ENCODE data around the gene ACSS2.
"Not testable (repeated sequence)": the region's sequence is repeated elsewhere in the genome, so short reads cannot be mapped to it uniquely, and the experiment has no call there.

The ACSS2 gene

DNA sequence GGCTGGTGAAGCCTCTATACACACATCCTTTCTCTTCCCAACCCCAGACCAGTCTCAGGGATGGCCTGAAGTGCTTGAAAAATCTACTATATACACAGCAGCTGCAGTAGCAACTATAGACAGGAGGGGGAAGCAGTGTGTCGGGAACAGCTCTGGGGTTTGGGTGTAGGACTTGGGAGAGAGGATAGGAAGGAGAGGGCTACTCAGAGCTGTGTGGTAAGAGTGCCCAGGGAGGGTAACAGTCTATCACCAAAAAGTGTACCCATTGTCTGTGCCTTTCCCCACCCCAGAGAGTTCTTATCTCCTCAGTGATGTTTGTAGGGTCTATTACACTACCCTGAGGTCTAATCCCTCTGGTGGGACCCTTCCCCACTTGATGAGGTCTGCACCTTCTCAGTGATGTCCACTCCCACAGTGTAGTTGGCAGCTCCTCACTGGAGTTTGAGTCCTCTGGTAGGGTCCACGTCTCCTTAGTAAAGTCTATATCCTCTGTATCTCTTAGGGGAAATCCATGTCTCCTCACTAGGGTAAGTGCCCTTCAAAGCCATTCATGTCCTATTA lies 2.2 kb upstream of the ACSS2 start:
- DNase-seq (ENCODE audit: low spot score) = peak; percentile 88

DNA sequence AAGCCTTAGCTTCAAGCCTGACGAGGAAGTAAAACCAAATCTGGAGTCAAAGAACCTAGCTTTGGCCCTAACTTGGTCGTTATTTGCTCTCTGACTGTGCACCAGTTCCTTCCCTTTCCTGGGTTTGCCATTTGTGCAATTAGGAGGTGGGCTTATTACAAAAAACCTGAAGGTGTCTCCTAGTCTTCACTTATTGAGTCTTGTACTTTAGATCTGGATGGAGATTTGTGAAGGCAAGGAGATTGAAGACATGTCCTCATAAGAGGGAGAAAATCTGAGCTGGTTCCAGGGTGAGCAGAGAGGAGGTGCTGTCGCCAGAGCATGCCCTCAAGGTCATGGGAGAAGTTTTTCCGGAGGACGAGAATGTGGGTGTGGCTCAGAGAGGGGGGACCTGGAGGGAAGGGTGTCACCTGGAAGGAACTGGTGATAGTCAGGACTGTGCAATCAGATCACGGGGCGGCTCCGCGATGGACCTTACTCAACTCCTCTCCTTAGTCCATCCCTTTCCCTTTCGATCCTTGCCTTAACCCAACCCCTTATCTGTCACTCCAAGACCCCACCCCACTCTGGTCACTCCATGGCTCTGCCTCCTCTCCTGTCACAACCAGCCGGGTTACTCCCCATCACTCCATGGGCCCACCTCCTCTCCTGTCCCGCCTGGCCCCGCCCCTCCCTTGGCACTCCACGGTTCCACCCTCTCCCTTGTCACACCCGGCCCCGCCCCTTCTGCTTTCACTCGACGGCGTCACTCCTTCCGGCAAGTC lies 588 bp upstream of the ACSS2 start:
- DNase-seq (ENCODE audit: low spot score) = no peak

DNA sequence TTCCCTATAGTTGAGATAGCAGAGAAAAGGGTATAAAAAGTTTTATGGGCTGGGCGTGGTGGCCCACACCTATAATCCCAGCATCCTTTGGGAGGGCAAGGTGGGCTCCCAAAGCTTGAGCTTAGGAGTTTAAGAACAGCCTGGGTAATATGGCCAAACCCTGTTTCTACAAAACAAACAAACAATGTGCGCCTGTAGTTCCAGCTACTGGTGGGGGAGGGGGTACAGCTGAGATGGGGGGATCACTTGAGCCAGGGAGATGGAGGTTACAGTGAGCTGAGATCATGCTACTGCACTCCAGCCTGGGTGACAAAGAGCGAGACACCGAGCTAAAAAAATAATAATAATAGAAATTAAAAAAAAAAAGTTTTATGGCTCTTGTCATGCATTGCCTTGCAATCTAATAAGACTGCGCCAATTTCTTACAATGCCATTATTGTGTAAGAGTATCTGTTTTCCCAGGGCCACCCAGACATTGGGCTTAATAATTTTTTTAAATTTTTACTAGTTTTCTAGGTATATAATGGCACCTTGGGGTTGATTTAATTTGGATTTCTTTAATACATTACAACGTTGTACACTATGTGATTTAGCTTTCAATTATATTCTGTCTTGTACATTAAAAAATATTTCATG lies 3.9 kb downstream of the ACSS2 start:
- no peak for DNase-seq (ENCODE audit: low spot score)

DNA sequence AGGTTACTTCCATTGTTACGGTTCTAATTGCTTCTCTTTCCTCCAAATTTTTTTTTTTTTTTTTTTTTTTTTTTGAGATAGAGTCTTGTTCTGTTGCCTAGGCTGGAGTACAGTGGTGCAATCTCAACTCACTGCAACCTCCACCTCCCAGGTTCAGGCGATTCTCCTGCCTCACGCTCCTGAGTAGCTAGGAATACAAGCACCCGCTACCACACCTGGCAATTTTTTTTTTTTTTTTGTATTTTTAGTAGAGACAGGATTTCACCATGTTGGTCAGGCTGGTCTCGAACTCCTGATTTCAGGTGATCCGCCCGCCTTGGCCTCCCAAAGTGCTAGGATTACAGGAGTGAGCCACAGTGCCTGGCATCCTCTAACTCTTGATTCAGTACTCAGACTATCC lies 4.6 kb downstream of the ACSS2 start:
- not testable (repeated sequence) for DNase-seq (ENCODE audit: low spot score)

DNA sequence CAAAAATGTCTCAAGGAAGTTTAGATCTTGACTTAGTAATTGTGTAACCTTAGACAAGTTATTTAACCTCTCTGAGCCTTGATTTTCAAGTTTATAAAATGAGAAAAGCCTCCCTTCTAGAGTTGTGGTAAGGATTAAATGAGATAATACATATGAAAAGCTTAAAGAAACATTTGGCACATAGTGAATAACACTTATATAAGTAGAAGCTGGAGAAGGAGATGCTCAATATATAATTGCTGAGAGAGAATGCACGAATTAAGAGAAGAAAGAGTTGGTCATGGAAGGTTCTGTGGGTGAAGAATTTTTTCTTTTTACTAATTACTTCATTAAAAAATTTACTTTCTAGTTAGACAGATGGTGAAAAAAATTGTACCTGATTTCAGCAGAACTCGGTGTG lies 5.3 kb downstream of the ACSS2 start:
- no peak for DNase-seq (ENCODE audit: low spot score)

DNA sequence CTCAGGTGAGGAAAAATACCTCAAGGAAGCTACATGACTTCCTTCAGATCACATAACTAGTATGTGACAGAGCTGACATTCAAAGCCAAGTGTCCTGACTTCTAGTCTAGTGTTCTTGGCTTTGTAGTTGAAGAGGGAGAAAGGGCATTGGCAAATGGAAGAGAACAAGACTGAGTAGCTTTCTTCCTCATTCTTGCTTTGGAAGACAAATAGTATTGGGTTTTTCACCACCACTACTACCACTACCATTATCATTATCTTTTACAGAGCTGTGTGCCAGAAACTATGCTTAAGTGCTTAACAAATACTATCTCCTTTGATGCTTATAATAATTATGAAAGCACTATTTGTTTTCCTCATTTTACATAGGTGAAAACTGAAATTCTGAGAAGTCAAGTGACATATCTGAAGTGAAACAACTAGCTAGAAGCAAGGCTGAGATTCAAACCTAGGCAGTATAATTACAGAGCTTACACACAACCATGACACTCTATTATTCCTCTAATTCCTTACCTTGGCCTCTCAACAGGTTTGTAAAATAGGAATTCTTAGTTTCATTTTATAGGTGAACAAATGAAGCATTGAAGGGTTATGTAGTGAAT lies 6.8 kb downstream of the ACSS2 start:
- no peak for DNase-seq (ENCODE audit: low spot score)

DNA sequence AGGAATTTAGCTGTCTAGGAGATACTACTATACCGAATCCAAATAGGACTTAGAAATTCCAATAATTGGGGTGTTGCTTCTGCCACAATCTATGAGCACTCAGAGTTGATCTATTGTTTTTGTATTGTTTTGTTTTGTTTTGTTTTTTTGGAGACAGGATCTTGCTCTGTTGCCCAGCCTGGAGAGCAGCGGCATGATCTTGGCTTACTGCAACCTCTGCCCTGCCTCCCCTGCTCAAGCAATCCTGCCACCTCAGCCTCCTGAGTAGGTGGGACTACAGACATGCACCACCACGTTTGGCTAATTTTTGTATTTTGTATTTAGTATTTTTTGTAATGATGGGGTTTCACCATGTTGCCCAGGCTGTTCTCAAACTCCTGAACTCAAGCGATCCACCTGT lies 7.4 kb downstream of the ACSS2 start:
- no peak for DNase-seq (ENCODE audit: low spot score)

DNA sequence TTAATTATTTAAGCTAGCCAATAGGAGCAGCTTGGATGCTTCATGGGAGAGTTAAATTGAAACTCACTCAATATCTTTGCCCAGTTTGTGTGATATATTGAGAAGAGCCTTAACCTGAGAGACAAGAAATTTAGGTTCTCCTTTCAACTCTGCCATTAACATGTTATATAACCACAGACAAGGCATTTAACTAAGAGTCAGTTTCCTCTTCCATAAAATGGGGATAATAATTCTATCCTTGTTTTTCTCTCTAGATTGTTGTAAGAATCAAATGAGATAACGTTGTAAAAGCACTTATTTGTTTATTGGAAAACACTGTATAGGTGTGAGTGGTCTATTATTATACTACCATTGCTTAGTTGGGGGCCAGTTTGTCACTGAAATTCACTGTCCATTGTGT lies 7.8 kb downstream of the ACSS2 start:
- no peak for DNase-seq (ENCODE audit: low spot score)

DNA sequence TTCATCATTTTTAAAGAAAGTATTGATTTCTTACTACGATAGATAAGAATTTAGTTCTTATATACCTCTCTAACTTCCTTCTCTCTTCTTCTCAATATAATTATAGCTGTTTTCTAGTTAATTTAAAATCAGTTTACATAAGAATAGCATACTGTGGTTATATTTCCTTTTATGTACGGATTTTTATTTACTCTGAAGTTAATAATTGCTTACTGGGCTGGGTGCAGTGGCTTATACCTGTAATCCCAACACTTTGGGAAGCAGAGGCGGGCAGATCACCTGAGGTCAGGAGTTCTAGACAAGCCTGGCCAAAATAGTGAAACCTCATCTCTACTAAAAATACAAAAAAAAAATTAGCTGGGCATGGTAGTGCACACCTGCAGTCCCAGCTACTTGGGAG lies 9.7 kb downstream of the ACSS2 start:
- DNase-seq (ENCODE audit: low spot score) = no peak

DNA sequence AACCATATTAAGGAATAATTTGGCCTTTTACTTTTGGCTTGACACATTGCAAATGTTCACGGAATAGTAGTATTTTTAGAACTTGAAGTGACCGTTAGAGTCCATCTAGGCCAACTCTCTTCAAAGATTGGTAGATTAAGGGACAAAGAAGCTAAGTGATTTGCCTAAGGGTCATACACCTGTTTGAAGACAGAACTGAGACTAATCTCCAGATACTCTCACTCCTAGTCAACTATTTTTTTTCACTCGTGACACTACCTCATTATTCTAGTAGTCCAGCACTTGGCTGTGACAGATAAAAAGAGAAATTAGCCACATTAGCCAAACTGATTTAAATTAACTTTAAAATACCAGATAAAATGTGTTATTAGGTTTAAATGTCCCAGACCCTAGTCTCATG lies 10.6 kb downstream of the ACSS2 start:
- no peak for DNase-seq (ENCODE audit: low spot score)

DNA sequence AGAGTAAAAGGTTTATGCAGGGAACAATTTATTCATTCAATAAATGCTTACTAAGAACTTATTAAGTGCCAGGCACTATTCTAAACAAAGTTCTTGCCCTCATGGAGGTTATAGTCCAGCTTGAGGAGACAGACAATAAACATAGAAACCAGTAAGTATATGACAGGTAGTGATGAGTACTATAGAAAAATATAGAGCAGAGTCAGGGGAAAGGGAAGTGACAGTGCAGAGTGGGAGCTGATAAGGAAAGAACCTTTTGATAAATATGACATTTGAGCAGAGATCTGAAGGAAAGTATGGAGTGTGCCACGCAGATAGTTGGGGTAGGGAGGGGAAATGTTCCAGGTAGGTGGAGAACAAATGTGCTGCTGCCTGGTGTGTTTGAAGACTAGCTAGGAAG lies 12.1 kb downstream of the ACSS2 start:
- DNase-seq (ENCODE audit: low spot score) = no peak

DNA sequence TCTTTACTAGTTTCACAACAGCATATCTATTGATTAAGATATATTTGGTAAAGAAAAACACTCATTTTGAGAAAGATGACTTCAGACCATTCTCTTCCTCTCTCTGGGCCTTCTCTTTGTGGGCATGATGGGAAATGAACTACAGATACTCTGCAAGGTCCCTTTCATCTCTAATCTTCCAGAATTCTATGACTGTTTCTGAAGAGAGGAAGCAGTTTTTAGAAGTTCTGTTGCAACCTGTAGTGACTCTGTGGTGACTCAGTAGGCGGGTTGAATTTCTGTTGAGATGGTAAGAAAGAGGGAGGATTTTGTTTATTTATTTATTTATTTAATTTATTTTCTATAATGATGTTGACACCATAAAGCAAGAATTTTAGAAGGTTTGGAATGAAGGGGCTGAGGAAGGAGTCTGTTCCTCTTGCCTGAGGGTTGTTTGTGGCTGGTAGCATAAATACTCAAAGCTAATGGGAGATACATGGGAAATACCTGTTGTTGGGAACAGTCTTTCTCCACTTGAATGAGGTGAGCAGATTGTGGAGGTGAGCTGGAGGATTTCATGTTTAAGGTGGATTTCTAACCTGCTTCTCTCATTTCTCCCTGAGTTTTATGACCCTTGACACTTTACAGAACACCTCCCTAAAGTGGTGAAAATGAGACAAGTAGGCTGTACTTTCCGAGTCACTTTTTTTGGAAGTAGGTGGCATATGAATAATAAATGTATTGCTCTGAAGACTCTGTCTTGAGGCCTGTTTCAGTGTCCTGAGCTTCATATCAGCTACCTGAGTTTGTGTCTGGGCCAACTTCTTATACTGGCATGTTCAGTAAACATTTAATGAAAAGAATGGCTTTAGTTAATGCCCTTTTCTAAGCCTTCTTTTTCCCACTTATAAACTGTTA lies 15.0 kb downstream of the ACSS2 start:
- peak; percentile 67 for DNase-seq (ENCODE audit: low spot score)

DNA sequence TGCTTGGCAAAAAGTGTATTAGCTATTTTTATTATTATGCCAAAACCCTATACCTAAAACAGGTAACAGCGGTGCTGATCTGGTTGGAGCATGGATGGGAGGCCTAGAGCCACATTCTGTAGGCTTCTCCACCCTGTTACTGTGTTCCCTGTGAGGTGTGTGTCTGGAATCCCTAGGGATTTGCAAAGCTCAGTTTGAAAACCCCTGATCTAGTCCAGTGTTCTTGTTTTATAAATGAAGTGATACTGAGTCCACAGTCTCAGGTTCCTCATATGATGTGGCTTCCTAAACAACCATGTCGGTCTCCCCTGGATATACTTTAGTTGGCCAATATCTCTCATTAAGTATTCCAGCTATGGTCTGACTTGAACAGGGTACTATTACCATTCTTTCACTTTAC lies 16.3 kb downstream of the ACSS2 start:
- DNase-seq (ENCODE audit: low spot score) = no peak

DNA sequence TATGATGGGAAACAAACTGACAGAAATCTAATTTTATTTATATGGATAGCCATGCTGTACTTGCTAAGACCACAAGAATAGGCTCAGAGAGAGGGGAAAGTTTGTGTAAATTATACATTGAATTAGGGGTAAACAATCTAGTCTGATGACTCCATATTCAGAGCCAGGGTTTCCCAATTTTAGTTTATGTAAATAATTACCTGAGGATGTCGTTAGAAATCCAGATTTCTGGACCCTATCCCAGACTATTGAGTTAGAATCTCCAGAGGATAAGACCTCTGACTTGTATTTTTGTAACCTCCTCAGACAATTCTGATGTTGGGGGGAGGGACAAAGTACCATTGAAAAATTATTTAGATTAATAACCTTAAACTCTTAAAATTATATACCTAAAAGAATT lies 18.3 kb downstream of the ACSS2 start:
- DNase-seq (ENCODE audit: low spot score) = no peak

DNA sequence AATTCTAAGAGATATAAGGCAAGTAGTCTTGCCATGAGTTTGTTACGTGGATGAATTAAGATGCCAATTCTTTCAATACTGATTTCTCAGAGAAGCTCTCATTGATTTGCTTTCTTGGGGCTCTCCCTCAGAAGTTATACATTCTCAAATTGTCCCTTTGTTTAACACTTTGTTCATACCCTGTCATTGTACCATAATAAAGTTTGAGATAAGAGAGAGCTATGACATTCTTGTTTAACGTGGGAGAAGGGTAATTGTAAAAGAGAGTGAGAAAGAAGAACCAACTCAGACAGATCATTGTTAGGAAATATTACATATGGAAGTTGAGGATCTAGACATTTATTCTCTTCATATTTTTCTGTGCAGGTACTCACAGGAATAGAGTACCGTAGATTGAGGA lies 19.1 kb downstream of the ACSS2 start:
- DNase-seq (ENCODE audit: low spot score) = no peak

DNA sequence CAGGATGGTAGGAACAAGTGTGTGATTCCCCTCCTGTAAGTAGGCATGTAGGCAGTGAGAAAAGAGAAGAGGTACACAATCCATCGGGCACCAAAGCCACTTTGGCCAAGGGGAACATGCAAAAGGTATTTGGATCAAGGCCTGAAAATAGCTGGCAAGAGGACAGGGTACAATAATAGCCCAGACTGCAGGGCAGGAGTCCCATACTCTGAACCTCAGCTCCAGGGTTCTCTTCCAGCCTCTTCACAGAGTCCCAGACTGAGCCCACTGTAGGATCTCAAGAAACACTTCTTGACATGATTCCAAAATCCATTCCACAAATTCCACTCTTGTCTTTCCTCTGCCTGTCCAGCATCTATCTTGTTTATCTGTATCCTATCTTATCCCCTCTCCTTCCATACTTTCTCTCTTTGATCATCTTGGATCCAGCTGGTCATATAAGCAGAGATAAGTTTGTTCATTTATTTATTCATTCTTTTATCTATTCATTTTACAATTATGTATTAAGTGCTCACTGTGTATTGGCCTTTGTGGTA lies 19.7 kb downstream of the ACSS2 start:
- peak; percentile 36 for DNase-seq (ENCODE audit: low spot score)

DNA sequence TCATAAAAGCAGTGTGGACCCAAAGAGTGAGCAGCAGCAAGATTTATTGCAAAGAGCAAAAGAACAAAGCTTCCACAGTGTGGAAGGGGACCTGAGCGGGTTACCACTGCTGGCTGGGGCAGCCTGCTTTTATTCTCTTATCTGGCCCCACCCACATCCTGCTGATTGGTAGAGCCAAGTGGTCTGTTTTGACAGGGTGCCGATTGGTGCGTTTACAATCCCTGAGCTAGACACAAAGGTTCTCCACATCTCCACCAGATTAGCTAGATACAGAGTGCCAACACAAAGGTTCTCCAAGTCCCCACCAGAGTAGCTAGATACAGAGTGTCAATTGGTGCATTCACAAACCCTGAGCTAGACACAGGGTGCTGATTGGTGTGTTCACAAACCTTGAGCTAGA lies 21.7 kb downstream of the ACSS2 start:
- not testable (repeated sequence) for DNase-seq (ENCODE audit: low spot score)

DNA sequence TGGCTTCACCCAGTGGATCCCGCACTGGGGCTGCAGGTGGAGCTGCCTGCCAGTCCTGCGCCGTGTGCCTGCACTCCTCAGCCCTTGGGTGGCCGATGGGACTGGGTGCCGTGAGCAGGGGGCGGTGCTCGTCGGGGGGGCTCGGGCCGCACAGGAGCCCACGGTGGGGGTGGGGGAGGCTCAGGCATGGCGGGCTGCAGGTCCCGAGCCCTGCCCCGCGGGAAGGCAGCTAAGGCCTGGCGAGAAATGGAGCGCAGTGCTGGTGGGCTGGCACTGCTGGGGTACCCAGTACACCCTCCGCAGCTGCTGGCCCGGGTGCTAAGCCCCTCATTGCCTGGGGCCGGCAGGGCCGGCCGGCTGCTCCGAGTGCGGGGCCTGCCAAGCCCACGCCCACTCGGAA lies 22.3 kb downstream of the ACSS2 start:
- not testable (repeated sequence) for DNase-seq (ENCODE audit: low spot score)

DNA sequence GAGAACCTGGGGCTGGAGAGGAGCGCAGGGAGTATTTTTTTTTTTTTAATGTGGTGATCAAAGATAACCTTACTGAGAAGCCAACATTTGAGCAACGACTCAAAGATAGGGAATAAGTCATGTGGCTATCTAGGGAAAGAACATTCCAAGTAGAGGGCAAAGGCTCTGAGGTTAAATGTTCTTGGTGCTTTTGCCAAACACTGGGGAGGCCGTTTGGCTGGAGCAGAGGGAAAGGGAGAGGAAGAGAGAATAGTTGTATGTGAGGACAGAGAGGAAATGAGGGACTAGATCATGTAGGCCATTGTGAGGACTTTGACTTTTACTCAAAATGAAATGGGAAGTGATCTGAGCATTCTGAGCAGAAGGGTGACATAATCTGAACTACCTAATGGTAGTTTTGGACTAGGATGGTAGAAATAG lies 27.8 kb downstream of the ACSS2 start:
- DNase-seq (ENCODE audit: low spot score) = no peak

DNA sequence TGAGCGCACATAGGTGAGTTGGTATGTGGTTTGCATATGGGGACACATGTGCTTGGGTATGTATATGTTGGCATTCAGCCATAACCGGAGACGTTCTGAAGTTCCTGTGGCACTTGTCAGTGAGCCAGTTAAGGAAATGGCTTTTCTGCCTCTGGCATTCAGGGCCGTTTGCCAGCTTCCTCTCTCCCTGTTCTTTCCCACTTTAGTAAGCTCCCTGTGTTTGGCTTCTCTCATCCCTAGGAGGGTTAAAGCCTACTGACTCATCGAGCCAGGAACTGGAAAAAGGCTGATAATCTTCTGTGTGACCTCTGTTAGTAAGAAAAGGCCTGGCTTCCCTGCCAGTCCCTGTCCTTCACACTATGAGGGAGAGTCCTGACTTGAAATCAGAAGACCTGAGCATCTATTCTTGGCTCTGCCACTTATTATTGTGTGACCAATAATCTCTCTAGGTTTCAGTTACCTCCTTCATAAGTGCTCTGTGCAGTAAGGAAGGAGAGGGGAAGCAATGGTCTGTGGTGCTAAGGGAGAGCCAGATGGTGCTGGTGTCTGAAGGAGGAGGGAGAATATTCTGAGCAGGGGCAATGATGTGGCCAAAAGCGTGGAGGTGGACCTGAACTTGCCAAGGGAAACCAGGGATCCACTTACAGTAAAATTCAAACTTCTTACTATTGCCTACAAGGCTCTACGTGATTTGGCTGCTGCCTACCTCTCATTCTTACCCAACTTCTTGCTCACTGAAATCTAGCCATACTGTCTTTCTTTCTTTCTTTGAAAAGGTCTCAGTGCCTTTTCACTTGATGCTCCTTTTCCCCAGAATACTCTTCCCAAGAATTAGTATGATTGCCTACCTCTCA lies 31.4 kb downstream of the ACSS2 start:
- DNase-seq (ENCODE audit: low spot score) = peak; percentile 81

DNA sequence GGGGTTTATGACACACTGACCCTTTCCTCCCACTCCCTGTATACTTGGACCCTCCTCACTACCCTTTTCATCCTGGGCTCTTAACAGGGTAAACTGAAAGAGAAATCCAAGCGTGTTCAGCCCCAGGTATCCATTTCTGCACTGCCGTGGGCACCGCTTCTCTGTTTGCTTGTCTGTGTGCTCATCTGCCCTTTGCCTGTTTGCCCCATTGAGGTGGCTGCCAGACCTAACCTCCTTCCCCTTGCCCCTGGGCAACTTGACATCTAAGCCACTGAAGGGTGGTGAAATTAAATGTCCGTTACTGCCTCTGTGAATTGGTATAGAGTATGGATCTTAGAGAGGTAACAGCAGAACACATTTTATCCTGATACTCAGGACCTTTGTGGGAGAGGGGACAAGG lies 38.7 kb downstream of the ACSS2 start:
- DNase-seq (ENCODE audit: low spot score) = no peak
